Adipocyte (in vitro differentiated cells): ENCODE results near the gene IDUA.

Source experiments
- DNase-seq: peaks from one replicate; pipeline ENCODE4 v3.0.0-alpha.2; 2015; ENCODE audit warnings: low read depth
- H3K27me3 ChIP-seq: replicated peaks from 2 replicates; pipeline ENCODE4 v1.7.0; 2013; ENCODE audit warnings: mild to moderate bottlenecking, low read length, moderate library complexity; ENCODE audit not compliant: control insufficient read depth, insufficient read depth
- H3K36me3 ChIP-seq: 2 replicates; pipeline ENCODE4 v1.7.0; 2013; ENCODE audit warnings: low read length, mild to moderate bottlenecking, moderate library complexity; ENCODE audit not compliant: control insufficient read depth, insufficient read depth, severe bottlenecking
- H3K4me1 ChIP-seq: 2 replicates; pipeline ENCODE4 v1.7.0; 2013; ENCODE audit warnings: mild to moderate bottlenecking, low read length, moderate library complexity; ENCODE audit not compliant: control insufficient read depth, insufficient read depth
- H3K4me3 ChIP-seq: 2 replicates; pipeline ENCODE4 v1.7.0; 2013; ENCODE audit warnings: mild to moderate bottlenecking, low read length, moderate library complexity
- H3K9ac ChIP-seq: 2 replicates; pipeline ENCODE4 v1.7.0; 2013; ENCODE audit warnings: mild to moderate bottlenecking, low read length, moderate library complexity
- H3K9me3 ChIP-seq: 2 replicates; pipeline ENCODE4 v1.7.0; 2013; ENCODE audit warnings: mild to moderate bottlenecking, low read length, moderate library complexity; ENCODE audit not compliant: control insufficient read depth

IDUA gene

GRCh38 chr4:958314-958665 is 28.6 kb upstream of the IDUA start:
- no peak for DNase-seq
- Histone ChIP-seq H3K36me3 (peaks cover 22% of the 10 kb centered on the region), H3K4me1 (no peaks in the 10 kb centered on the region), H3K4me3 (no peak overlapping the region), H3K9ac (no peak overlapping the region), H3K9me3 (no peaks in the 10 kb centered on the region), H3K27me3 (no peaks in the 10 kb centered on the region)

- H3K9me3 ChIP-seq, result no peaks in the 10 kb centered on the region
- peaks cover 22% of the 10 kb centered on the region for H3K36me3 ChIP-seq
- H3K9ac ChIP-seq, result no peak overlapping the region
- H3K27me3 ChIP-seq, result no peaks in the 10 kb centered on the region
- H3K4me3 ChIP-seq, result no peak overlapping the region
- H3K4me1 ChIP-seq, result no peaks in the 10 kb centered on the region
- DNase-seq, result no peak
These were observed 28.0 kb upstream of the IDUA start for GRCh38 chr4:958696-959337.

GRCh38 chr4:959338-960139 is 27.3 kb upstream of the IDUA start:
- Histone ChIP-seq H3K9ac (no peak overlapping the region), H3K4me3 (no peak overlapping the region), H3K4me1 (no peaks in the 10 kb centered on the region), H3K27me3 (no peaks in the 10 kb centered on the region), H3K36me3 (peaks cover 23% of the 10 kb centered on the region), H3K9me3 (no peaks in the 10 kb centered on the region)
- no peak for DNase-seq

GRCh38 chr4:960140-960635 is 26.7 kb upstream of the IDUA start:
- H3K27me3 ChIP-seq, result no peaks in the 10 kb centered on the region
- no peak overlapping the region for H3K4me3 ChIP-seq
- no peak for DNase-seq
- H3K9me3 ChIP-seq, result no peaks in the 10 kb centered on the region
- H3K4me1 ChIP-seq, result no peaks in the 10 kb centered on the region
- peaks cover 28% of the 10 kb centered on the region for H3K36me3 ChIP-seq
- no peak overlapping the region for H3K9ac ChIP-seq

- H3K9ac ChIP-seq, result no peak overlapping the region
- DNase-seq, result no peak
- H3K4me1 ChIP-seq, result no peaks in the 10 kb centered on the region
- H3K4me3 ChIP-seq, result no peak overlapping the region
- no peaks in the 10 kb centered on the region for H3K27me3 ChIP-seq
- no peaks in the 10 kb centered on the region for H3K9me3 ChIP-seq
- peaks cover 33% of the 10 kb centered on the region for H3K36me3 ChIP-seq
These were observed 26.1 kb upstream of the IDUA start for GRCh38 chr4:960636-961350.

GRCh38 chr4:961351-962230 is 25.3 kb upstream of the IDUA start:
- no peak for DNase-seq
- no peaks in the 10 kb centered on the region for H3K9me3 ChIP-seq
- no peak overlapping the region for H3K4me3 ChIP-seq
- H3K9ac ChIP-seq, result no peak overlapping the region
- H3K36me3 ChIP-seq, result peaks cover 40% of the 10 kb centered on the region
- H3K4me1 ChIP-seq, result no peaks in the 10 kb centered on the region
- H3K27me3 ChIP-seq, result no peaks in the 10 kb centered on the region

GRCh38 chr4:962231-963208 is 24.3 kb upstream of the IDUA start:
- DNase-seq, result no peak
- H3K27me3 ChIP-seq, result no peaks in the 10 kb centered on the region
- H3K9ac ChIP-seq, result no peak overlapping the region
- no peaks in the 10 kb centered on the region for H3K4me1 ChIP-seq
- H3K36me3 ChIP-seq, result peaks cover 43% of the 10 kb centered on the region
- H3K4me3 ChIP-seq, result no peak overlapping the region
- H3K9me3 ChIP-seq, result no peaks in the 10 kb centered on the region

- peaks cover 43% of the 10 kb centered on the region for H3K36me3 ChIP-seq
- no peak overlapping the region for H3K9ac ChIP-seq
- DNase-seq, result no peak
- H3K9me3 ChIP-seq, result no peaks in the 10 kb centered on the region
- no peaks in the 10 kb centered on the region for H3K4me1 ChIP-seq
- H3K27me3 ChIP-seq, result no peaks in the 10 kb centered on the region
- no peak overlapping the region for H3K4me3 ChIP-seq
These were observed 23.3 kb upstream of the IDUA start for GRCh38 chr4:963276-964225.

GRCh38 chr4:964346-965025 is 22.4 kb upstream of the IDUA start:
- no peaks in the 10 kb centered on the region for H3K4me1 ChIP-seq
- H3K36me3 ChIP-seq, result peaks cover 43% of the 10 kb centered on the region
- no peak overlapping the region for H3K4me3 ChIP-seq
- no peak for DNase-seq
- H3K27me3 ChIP-seq, result no peaks in the 10 kb centered on the region
- H3K9ac ChIP-seq, result no peak overlapping the region
- H3K9me3 ChIP-seq, result no peaks in the 10 kb centered on the region
